ENCODE results near the gene LCK.
"Not testable (repeated sequence)": the region's sequence is repeated elsewhere in the genome, so short reads cannot be mapped to it uniquely, and the experiment has no call there.

LCK gene

GRCh38 chr1:32240140-32240951 lies 10.7 kb upstream of the LCK start:
- DNase-seq (ENCODE audit: low read depth) = peak; percentile 57

- DNase-seq (ENCODE audit: low read depth) = peak; percentile 34
These were observed 9.9 kb upstream of the LCK start for GRCh38 chr1:32241001-32241763.

GRCh38 chr1:32242341-32242851 lies 8.7 kb upstream of the LCK start:
- DNase-seq (ENCODE audit: low read depth) = no peak

GRCh38 chr1:32246888-32247273 lies 4.2 kb upstream of the LCK start, which contains the start of gene FAM167B:
Gene FAM167B, plus strand, starts transcription at chr1:32247222. Its CDS starts 200 bp downstream, at chr1:32247422.
- peak; percentile 83 for DNase-seq (ENCODE audit: low read depth)

GRCh38 chr1:32247452-32247851 lies 3.6 kb upstream of the LCK start:
- no peak for DNase-seq (ENCODE audit: low read depth)

GRCh38 chr1:32247983-32248889 lies 2.8 kb upstream of the LCK start:
- peak; percentile 57 for DNase-seq (ENCODE audit: low read depth)

GRCh38 chr1:32249831-32250525 lies 1.1 kb upstream of the LCK start:
- DNase-seq (ENCODE audit: low read depth) = no peak

GRCh38 chr1:32255072-32256071 lies 4.3 kb downstream of the LCK start:
- DNase-seq (ENCODE audit: low read depth) = no peak

- DNase-seq (ENCODE audit: low read depth) = no peak
These were observed 5.6 kb downstream of the LCK start for GRCh38 chr1:32256473-32257226.

GRCh38 chr1:32257227-32257508 lies 6.1 kb downstream of the LCK start:
- DNase-seq (ENCODE audit: low read depth) = no peak

GRCh38 chr1:32263236-32263593 lies 12.2 kb downstream of the LCK start:
- not testable (repeated sequence) for DNase-seq (ENCODE audit: low read depth)

GRCh38 chr1:32263744-32264143 lies 12.7 kb downstream of the LCK start:
- no peak for DNase-seq (ENCODE audit: low read depth)

- no peak for DNase-seq (ENCODE audit: low read depth)
These were observed 14.8 kb downstream of the LCK start for GRCh38 chr1:32265846-32266245.

GRCh38 chr1:32266921-32267591 lies 16.0 kb downstream of the LCK start:
- peak; percentile 58 for DNase-seq (ENCODE audit: low read depth)

GRCh38 chr1:32269744-32270143 lies 18.7 kb downstream of the LCK start:
- no peak for DNase-seq (ENCODE audit: low read depth)

- DNase-seq (ENCODE audit: low read depth) = no peak
These were observed 21.7 kb downstream of the LCK start for GRCh38 chr1:32272557-32273390.

GRCh38 chr1:32273391-32274208 lies 22.5 kb downstream of the LCK start:
- DNase-seq (ENCODE audit: low read depth) = no peak

Data from fibroblast of gingiva (primary cell).